ENCODE data around the gene MTRR.

DNA sequence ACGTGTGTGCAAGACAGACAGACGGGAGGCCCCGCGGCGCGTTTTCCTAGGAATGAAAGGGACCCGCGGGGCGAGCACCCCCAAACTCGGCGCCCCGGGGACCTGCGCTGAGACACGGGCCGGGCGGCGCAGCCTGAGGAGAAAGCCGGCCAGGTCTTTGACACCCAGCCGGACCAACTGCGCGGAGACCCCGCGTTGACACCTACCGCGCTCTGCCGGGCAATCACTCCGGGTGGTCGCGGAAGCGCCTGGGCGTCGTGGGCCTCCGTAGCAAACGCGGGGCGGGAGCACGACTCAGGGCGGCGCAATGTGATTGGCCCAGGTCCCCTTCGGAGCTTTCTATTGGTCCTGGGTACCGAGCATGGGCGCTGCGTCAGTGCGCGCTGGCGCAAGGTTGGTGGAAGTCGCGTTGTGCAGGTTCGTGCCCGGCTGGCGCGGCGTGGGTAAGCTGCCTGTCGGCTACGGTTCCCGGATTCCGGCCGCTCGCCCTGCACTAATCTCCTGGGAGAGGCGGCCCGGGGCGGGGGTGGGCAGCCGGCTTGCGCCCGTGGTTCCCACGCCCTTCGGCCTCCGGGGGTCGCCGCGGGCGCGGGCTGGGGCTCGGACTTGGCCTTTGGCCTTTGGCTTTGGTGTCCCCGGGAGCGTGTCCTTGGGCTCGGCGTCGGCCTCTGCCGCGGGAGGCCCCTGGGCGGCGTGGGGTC lies at the start of gene MTRR, which contains the start of gene FASTKD3:
- TF ChIP-seq, protein P1, sequence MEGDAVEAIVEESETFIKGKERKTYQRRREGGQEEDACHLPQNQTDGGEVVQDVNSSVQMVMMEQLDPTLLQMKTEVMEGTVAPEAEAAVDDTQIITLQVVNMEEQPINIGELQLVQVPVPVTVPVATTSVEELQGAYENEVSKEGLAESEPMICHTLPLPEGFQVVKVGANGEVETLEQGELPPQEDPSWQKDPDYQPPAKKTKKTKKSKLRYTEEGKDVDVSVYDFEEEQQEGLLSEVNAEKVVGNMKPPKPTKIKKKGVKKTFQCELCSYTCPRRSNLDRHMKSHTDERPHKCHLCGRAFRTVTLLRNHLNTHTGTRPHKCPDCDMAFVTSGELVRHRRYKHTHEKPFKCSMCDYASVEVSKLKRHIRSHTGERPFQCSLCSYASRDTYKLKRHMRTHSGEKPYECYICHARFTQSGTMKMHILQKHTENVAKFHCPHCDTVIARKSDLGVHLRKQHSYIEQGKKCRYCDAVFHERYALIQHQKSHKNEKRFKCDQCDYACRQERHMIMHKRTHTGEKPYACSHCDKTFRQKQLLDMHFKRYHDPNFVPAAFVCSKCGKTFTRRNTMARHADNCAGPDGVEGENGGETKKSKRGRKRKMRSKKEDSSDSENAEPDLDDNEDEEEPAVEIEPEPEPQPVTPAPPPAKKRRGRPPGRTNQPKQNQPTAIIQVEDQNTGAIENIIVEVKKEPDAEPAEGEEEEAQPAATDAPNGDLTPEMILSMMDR (IDR thresholded peaks at IDR 0.05) = no peak
- peak; percentile 74 to 87 (median 85) for TF ChIP-seq POLR2A (IDR thresholded peaks at IDR 0.05)

All from body of pancreas (tissue), 4 donors.